Immature natural killer cell (primary cell): ENCODE data around the gene PRR5. TPM values are rescaled to one million over a fixed set of nuclear protein-coding genes. Genes with fewer than 3 reads are reported as not detected.
A peak's percentile ranks its signal among the peaks of the same experiment; 100 is the strongest.
"Not testable (repeated sequence)": the region's sequence is repeated elsewhere in the genome, so short reads cannot be mapped to it uniquely, and the experiment has no call there.

ENCODE experiments used
- DNase-seq, 3 donors: peaks; one replicate each; pipeline ENCODE4 v3.0.0; 2022; ENCODE audit warnings: mixed read lengths in 1 of 3
- H3K27ac Mint-ChIP-seq, 6 donors: one replicate each; pipeline ENCODE4 v1.8.0; 2020; ENCODE audit warnings: mixed read lengths in 6 of 6, mild to moderate bottlenecking in 5 of 6, inconsistent platforms in 4 of 6, moderate library complexity in 3 of 6
- H3K27me3 Mint-ChIP-seq, 3 donors: one replicate each; pipeline ENCODE4 v1.8.0; 2020 to 2021; ENCODE audit warnings: low read depth in 3 of 3, mild to moderate bottlenecking in 3 of 3, mixed read lengths in 3 of 3, moderate library complexity in 3 of 3, inconsistent platforms in 1 of 3
- H3K36me3 Mint-ChIP-seq, 3 donors: one replicate each; pipeline ENCODE4 v1.8.0; 2020; ENCODE audit warnings: mixed read lengths in 3 of 3, inconsistent platforms in 2 of 3, mild to moderate bottlenecking in 2 of 3
- H3K4me1 Mint-ChIP-seq, 2 donors: one replicate each; pipeline ENCODE4 v1.8.0; 2020; ENCODE audit warnings: inconsistent platforms in 2 of 2, mild to moderate bottlenecking in 2 of 2, mixed read lengths in 2 of 2, moderate library complexity in 1 of 2
- H3K4me3 Mint-ChIP-seq, 5 donors: one replicate each; pipeline ENCODE4 v1.8.0; 2020; ENCODE audit warnings: mild to moderate bottlenecking in 5 of 5, mixed read lengths in 5 of 5, inconsistent platforms in 3 of 5, moderate library complexity in 3 of 5
- H3K9me3 Mint-ChIP-seq, 6 donors: one replicate each; pipeline ENCODE4 v1.8.0; 2020; ENCODE audit warnings: mild to moderate bottlenecking in 6 of 6, mixed read lengths in 6 of 6, inconsistent platforms in 4 of 6, moderate library complexity in 3 of 6
- polyA plus RNA-seq, 3 donors: library from polyadenylated mRNA; unstranded; fragments of 300-500 nt; fragmentation: Illumina TruSeq; gene quantifications; one replicate each; pipeline ENCODE4 v1.2.3, GENCODE V29; 2021

Gene PRR5
- polyA plus RNA-seq, 3 donors from 2014 or later, result 102 to 168 (median 112) TPM

GRCh38 chr22:44740307-44740706 is 38.3 kb downstream of the PRR5 start:
- H3K9me3 Mint-ChIP-seq, result no peaks in the 10 kb centered on the region
- DNase-seq, result no peak
- H3K4me3 Mint-ChIP-seq, result no peak overlapping the region
- peaks cover 0 to 3% (median 0%) of the 10 kb centered on the region in 3 donors for H3K36me3 Mint-ChIP-seq
- peaks cover 5 to 6% of the 10 kb centered on the region in 2 donors for H3K4me1 Mint-ChIP-seq
- peaks cover 7 to 12% (median 8%) of the 10 kb centered on the region in 3 donors for H3K27me3 Mint-ChIP-seq
- H3K27ac Mint-ChIP-seq, result no peak overlapping the region

GRCh38 chr22:44741929-44742328 is 39.9 kb downstream of the PRR5 start:
- Mint-ChIP-seq H3K27ac (no peak overlapping the region), H3K36me3 (no peaks in the 10 kb centered on the region), H3K9me3 (no peaks in the 10 kb centered on the region), H3K4me1 (no peaks in the 10 kb centered on the region), H3K4me3 (no peak overlapping the region), H3K27me3 (peaks cover 4 to 8% (median 7%) of the 10 kb centered on the region in 3 donors)
- no peak for DNase-seq

- no peak for DNase-seq
- Mint-ChIP-seq H3K9me3 (no peaks in the 10 kb centered on the region), H3K4me1 (no peaks in the 10 kb centered on the region), H3K4me3 (no peak overlapping the region), H3K27me3 (peaks cover 1 to 8% (median 7%) of the 10 kb centered on the region in 3 donors), H3K27ac (no peak overlapping the region), H3K36me3 (no peaks in the 10 kb centered on the region)
These were observed 41.2 kb downstream of the PRR5 start for GRCh38 chr22:44743247-44743646.

DNA sequence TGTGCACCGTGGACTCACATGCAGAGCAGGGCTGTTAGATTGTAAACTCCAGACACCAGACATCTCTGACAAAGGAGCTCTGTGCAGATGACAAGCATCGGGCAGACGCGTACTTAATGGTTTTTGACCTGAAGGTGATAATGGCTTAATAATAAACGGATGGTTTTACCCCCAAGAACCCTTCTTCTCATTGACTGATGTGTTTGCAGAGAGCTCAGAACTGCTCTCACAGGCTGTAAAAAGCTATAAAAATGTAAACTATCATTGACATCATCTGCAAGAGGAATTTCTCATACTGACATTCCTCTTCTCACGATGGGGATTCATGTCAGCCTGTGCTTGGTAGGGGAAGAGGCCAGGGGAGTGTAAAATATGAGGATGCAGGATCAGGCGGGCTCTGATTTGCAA is 41.8 kb downstream of the PRR5 start:
- H3K27ac Mint-ChIP-seq, result peak overlapping the region in 1 of 6 donors; percentile 4

GRCh38 chr22:44745853-44746789 is 44.1 kb downstream of the PRR5 start:
- no peak overlapping the region for H3K4me3 Mint-ChIP-seq
- H3K27ac Mint-ChIP-seq, result no peak overlapping the region
- no peak for DNase-seq
- peaks cover 0 to 8% (median 0%) of the 10 kb centered on the region in 6 donors for H3K9me3 Mint-ChIP-seq
- H3K27me3 Mint-ChIP-seq, result peaks cover 0 to 12% (median 3%) of the 10 kb centered on the region in 3 donors
- no peaks in the 10 kb centered on the region for H3K4me1 Mint-ChIP-seq
- H3K36me3 Mint-ChIP-seq, result no peaks in the 10 kb centered on the region

More for the DNA sequence above, 41.8 kb downstream of the PRR5 start:
- H3K4me1 Mint-ChIP-seq, result no peaks in the 10 kb centered on the region
- H3K9me3 Mint-ChIP-seq, result no peaks in the 10 kb centered on the region
- DNase-seq, result no peak
- peaks cover 1 to 7% (median 7%) of the 10 kb centered on the region in 3 donors for H3K27me3 Mint-ChIP-seq
- no peaks in the 10 kb centered on the region for H3K36me3 Mint-ChIP-seq
- H3K4me3 Mint-ChIP-seq, result no peak overlapping the region

DNA sequence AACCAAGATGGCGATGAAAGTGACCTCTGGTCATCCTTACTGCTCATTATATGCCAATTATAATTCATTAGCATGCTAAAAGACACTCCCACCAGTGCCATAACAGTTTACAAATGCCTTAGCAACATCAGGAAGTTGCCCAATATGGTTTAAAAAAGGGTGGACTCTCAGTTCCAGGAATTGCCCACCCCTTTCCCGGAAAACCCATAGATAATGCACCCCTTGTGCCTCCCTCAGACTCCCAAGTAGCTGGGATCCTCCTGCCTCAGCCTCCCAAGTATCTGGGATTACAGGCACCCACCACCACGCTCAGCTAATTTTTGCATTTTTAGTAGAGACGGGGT is 45.8 kb downstream of the PRR5 start:
- DNase-seq, H3K4me3 Mint-ChIP-seq, H3K27ac Mint-ChIP-seq, H3K9me3 Mint-ChIP-seq, H3K36me3 Mint-ChIP-seq, H3K4me1 Mint-ChIP-seq: not testable (repeated sequence)
- H3K27me3 Mint-ChIP-seq, result peaks cover 5 to 20% (median 7%) of the 10 kb centered on the region in 3 donors

DNA sequence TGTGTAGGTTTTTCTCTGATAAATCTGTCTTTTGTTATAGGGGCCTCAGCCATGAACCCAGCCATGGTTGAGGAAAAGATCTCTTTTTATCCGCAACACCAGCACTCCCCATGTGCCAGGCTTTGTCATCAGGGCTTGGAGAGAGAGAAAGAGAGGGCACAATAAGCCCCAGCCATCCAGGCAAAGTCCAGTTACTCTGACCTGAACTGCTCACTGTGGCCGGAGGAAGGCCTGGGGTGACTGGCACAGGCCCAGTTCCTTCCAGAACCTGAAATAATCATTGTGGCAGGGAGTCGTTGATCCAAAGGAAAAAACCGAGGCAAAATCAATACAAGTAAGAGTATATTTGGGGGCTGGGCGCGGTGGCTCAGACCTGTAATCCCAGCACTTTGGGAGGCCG is 46.5 kb downstream of the PRR5 start:
- Mint-ChIP-seq H3K9me3 (peaks cover 0 to 8% (median 0%) of the 10 kb centered on the region in 6 donors), H3K36me3 (no peaks in the 10 kb centered on the region), H3K4me3 (no peak overlapping the region), H3K27me3 (peaks cover 9 to 25% (median 11%) of the 10 kb centered on the region in 3 donors), H3K27ac (no peak overlapping the region), H3K4me1 (peaks cover 0 to 7% of the 10 kb centered on the region in 2 donors)
- no peak for DNase-seq

GRCh38 chr22:44750481-44750880 is 48.5 kb downstream of the PRR5 start:
- no peak overlapping the region for H3K4me3 Mint-ChIP-seq
- peaks cover 0 to 8% (median 0%) of the 10 kb centered on the region in 6 donors for H3K9me3 Mint-ChIP-seq
- peaks cover 0 to 7% of the 10 kb centered on the region in 2 donors for H3K4me1 Mint-ChIP-seq
- DNase-seq, result no peak
- no peaks in the 10 kb centered on the region for H3K36me3 Mint-ChIP-seq
- H3K27me3 Mint-ChIP-seq, result peaks cover 13 to 41% (median 14%) of the 10 kb centered on the region in 3 donors
- H3K27ac Mint-ChIP-seq, result no peak overlapping the region

DNA sequence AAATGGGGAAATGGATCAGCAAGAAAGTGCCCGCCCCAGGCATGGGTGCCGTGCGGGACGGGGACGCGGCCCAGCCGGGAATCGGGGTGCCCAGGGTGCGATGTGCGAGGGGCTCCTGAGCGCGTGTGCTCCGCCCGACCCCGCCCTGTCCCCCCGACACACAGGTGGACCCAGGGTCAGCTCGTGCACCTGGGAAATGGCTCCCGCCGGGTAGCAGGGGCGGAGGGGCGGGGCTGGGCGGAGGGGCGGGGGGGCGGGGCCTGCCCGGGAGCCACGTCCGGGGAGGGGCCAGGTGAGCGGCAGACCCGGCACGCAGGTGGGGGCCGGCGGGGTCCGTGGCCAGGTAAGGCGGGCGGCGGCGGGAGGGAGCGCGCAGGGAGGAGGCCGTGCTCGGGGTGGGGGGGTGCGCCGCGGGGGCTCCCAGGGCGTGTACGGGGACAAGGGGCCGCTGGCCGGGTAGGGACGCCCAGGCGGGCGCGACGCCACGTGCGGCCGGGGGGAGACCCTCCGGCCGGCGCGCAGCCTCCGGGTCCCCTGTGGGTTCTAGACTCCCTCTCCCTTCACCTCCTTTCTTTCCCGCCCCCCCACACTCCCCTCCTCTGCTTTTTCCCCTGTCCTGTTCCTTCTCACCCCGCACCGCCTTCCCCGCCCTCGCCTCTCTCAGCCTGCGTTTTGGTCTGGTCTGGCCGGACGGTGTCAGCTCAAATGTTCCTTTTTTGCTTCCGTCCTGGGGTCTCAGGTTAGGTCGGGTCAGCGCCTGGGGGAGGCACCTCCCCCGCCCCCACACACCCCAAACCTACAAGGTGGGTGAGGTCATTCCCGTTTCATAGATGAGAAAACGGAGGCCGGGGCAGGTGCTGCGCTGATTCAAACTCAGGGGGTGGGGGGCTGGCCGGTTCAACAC is 50.5 kb downstream of the PRR5 start, which contains the start of gene ARHGAP8:
ARHGAP8 (plus strand) TSS at position 291 of the 904 bp plus-strand sequence. CDS start 33,953 bp downstream, outside the sequence.
- H3K36me3 Mint-ChIP-seq, result no peaks in the 10 kb centered on the region
- H3K9me3 Mint-ChIP-seq, result peaks cover 0 to 8% (median 0%) of the 10 kb centered on the region in 6 donors
- peaks cover 0 to 7% of the 10 kb centered on the region in 2 donors for H3K4me1 Mint-ChIP-seq
- no peak for DNase-seq
- H3K27ac Mint-ChIP-seq, result no peak within 1 kb of the TSS
- peak within 1 kb of the TSS; percentile 51 to 82 (median 63) for H3K4me3 Mint-ChIP-seq
- peaks cover 13 to 50% (median 14%) of the 10 kb centered on the region in 3 donors for H3K27me3 Mint-ChIP-seq

DNA sequence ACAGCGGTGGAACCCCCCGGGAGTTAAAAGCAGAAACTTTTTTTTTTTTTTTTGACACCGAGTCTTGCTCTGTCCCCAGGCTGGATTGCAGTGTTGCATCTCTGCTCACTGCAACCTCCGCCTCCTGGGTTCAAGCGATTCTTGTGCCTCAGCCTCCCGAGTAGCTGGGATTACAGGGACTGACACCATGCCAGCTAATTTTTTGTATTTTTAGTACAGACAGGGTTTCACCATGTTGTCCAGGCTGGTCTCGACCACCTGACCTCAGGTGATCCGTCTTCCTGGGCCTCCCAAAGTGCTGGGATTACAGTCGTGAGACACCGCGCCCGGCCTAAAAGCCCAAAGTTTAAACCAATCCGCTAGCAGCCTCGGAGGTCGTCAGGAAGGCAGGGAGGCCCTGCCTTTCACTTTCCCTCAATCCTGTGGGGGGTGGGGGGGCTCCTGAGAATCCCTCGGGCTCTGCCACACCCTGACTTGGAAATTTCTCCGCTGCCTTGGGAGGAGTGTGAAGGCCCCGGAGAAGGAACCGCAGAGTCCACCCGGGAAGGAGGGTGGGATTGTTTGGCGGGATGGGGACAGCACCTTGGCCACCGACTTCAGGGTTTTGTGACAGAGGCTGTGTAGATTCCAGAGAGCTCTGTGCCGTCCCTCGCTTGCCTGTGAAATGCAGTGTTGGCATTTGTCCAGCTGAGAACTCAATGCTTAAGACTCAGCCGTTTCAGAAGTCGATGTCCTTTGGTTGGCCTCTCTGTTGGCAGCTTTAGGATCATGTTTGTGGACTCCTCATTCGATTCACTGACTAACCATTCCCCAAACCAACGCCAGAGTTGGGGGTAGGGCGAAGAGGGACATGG is 51.4 kb downstream of the PRR5 start:
- Mint-ChIP-seq H3K4me3 (peak overlapping the region; percentile 51 to 82 (median 63)), H3K36me3 (no peaks in the 10 kb centered on the region), H3K4me1 (peaks cover 0 to 7% of the 10 kb centered on the region in 2 donors), H3K9me3 (peaks cover 0 to 8% (median 0%) of the 10 kb centered on the region in 6 donors), H3K27ac (no peak overlapping the region), H3K27me3 (peaks cover 14 to 51% (median 15%) of the 10 kb centered on the region in 3 donors)
- DNase-seq, result no peak

DNA sequence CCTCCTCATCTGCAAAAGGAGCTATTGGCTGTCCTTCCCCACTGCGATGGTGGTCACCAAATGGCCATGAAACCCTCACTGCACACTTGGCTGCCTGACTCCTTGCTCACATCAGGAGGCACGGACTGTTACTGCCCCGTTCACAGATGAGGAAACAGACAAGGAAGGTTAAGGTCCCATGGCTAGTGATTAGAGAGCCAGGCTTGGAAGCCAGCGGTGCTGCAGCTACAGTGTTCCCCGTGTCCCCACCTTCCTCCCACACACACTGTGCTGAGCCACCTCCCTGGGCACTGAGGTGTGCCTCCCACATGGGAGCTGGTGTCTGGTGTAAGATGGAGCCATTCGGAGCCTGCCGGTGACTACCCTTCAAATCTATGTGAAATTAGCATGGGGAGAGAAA is 53.0 kb downstream of the PRR5 start:
- Mint-ChIP-seq H3K4me1 (peaks cover 0 to 7% of the 10 kb centered on the region in 2 donors), H3K36me3 (peaks cover 0 to 3% (median 0%) of the 10 kb centered on the region in 3 donors), H3K9me3 (peaks cover 0 to 5% (median 0%) of the 10 kb centered on the region in 6 donors), H3K27ac (no peak overlapping the region), H3K27me3 (peaks cover 14 to 53% (median 15%) of the 10 kb centered on the region in 3 donors), H3K4me3 (no peak overlapping the region)
- no peak for DNase-seq

DNA sequence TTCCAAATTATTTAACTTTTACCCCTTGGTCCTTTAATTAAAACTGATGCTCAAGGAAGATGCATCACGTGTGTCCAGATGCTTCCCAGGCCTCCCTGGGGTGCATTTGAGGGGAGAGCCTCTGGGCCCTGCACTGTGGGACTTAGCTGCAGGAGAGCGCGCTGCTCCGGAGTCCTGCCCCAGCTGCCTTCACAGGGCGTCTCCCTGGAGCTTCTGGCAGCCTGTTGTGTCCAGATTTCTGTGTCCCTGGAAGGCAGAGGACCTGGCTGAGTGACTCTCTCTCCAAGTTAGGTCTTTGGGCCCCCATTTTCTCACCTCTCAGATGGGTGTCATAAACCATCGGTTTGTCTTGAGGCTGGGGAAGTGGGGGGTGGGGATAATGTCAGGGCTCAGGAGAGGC is 53.4 kb downstream of the PRR5 start:
- no peak for DNase-seq
- no peak overlapping the region for H3K27ac Mint-ChIP-seq
- H3K4me1 Mint-ChIP-seq, result peaks cover 0 to 7% of the 10 kb centered on the region in 2 donors
- peaks cover 0 to 4% (median 0%) of the 10 kb centered on the region in 6 donors for H3K9me3 Mint-ChIP-seq
- peaks cover 0 to 3% (median 0%) of the 10 kb centered on the region in 3 donors for H3K36me3 Mint-ChIP-seq
- H3K4me3 Mint-ChIP-seq, result no peak overlapping the region
- H3K27me3 Mint-ChIP-seq, result peaks cover 14 to 51% (median 15%) of the 10 kb centered on the region in 3 donors

- DNase-seq, result no peak
- H3K36me3 Mint-ChIP-seq, result peaks cover 0 to 3% (median 0%) of the 10 kb centered on the region in 3 donors
- no peak overlapping the region for H3K27ac Mint-ChIP-seq
- H3K4me3 Mint-ChIP-seq, result no peak overlapping the region
- H3K9me3 Mint-ChIP-seq, result peaks cover 0 to 4% (median 0%) of the 10 kb centered on the region in 6 donors
- peaks cover 0 to 7% of the 10 kb centered on the region in 2 donors for H3K4me1 Mint-ChIP-seq
- H3K27me3 Mint-ChIP-seq, result peaks cover 14 to 45% (median 14%) of the 10 kb centered on the region in 3 donors
These were observed 54.0 kb downstream of the PRR5 start for GRCh38 chr22:44755956-44756361.
